Muscle of leg (tissue), 11 donors: ENCODE data around the gene RHOBTB1. TPM values are rescaled to one million over a fixed set of nuclear protein-coding genes. Genes with fewer than 3 reads are reported as not detected.

Source experiments
- DNase-seq: peaks from one replicate; pipeline ENCODE4 v3.0.0; 2013
- H3K27ac ChIP-seq: one replicate; pipeline ENCODE4 v1.5.1; 2013; ENCODE audit warnings: mild to moderate bottlenecking, low read length, control low read depth
- H3K27me3 ChIP-seq: one replicate; pipeline ENCODE4 v1.6.1; 2013; ENCODE audit warnings: low read length; ENCODE audit not compliant: control insufficient read depth, insufficient read depth
- H3K36me3 ChIP-seq: one replicate; pipeline ENCODE4 v1.6.1; 2013; ENCODE audit warnings: low read length; ENCODE audit not compliant: control insufficient read depth, insufficient read depth
- H3K4me1 ChIP-seq: one replicate; pipeline ENCODE4 v1.6.1; 2013; ENCODE audit warnings: low read length; ENCODE audit not compliant: control insufficient read depth, insufficient read depth
- H3K4me3 ChIP-seq: one replicate; pipeline ENCODE4 v1.5.1; 2013; ENCODE audit warnings: low read length, control low read depth
- H3K9me3 ChIP-seq: replicated peaks from 2 replicates; pipeline ENCODE4 v1.6.1; 2013; ENCODE audit warnings: low read depth, low read length; ENCODE audit not compliant: control insufficient read depth
- WGBS: methylation state at CpG from one replicate; pipeline ENCODE4 v1.1.5; 2013; ENCODE audit warnings: missing lambda C conversion rate; ENCODE audit not compliant: insufficient coverage; 5-methylcytosine and 5-hydroxymethylcytosine counted together
- polyA plus RNA-seq, 8 donors: library from polyadenylated mRNA; unstranded; fragments of 120-200 nt; gene quantifications; one replicate each; pipeline versions ENCODE4 v1.2.1 to v1.2.3, GENCODE V29; 2013; ENCODE audit warnings: inconsistent platforms in 1 of 8, low replicate concordance in 1 of 8; ENCODE audit not compliant: insufficient read length in 8 of 8, insufficient read depth in 1 of 8
- total RNA-seq: library from RNA; stranded (reverse); fragments of 120-200 nt; gene quantifications from one replicate; pipeline ENCODE4 v1.2.4, GENCODE V29; 2013

Gene RHOBTB1
- total and polyA plus RNA-seq, 9 donors: 18.0 to 31.9 (median 22.0) TPM

GRCh38 chr10:60930237-60930636 is 13.7 kb downstream of the RHOBTB1 start:
- Histone ChIP-seq H3K4me1 (no peaks in the 10 kb centered on the region), H3K27me3 (no peaks in the 10 kb centered on the region), H3K36me3 (no peaks in the 10 kb centered on the region), H3K9me3 (no peaks in the 10 kb centered on the region), H3K4me3 (no peak overlapping the region), H3K27ac (no peak overlapping the region)
- no CpG with 5 or more reads among the region's 3 CpGs for WGBS
- no peak for DNase-seq

GRCh38 chr10:60921633-60922032 is 22.4 kb downstream of the RHOBTB1 start:
- H3K36me3 ChIP-seq: peaks cover 3% of the 10 kb centered on the region
- 67% methylated on average over 1 of the region's 2 CpGs for WGBS
- H3K4me3 ChIP-seq: no peak overlapping the region
- no peak for DNase-seq
- no peaks in the 10 kb centered on the region for H3K27me3 ChIP-seq
- H3K9me3 ChIP-seq: no peaks in the 10 kb centered on the region
- H3K27ac ChIP-seq: no peak overlapping the region
- H3K4me1 ChIP-seq: peaks cover 3% of the 10 kb centered on the region

GRCh38 chr10:60920479-60920878 is 23.5 kb downstream of the RHOBTB1 start:
- no peak overlapping the region for H3K27ac ChIP-seq
- H3K4me1 ChIP-seq: peaks cover 3% of the 10 kb centered on the region
- 100% methylated on average over 1 of the region's 4 CpGs for WGBS
- no peak overlapping the region for H3K4me3 ChIP-seq
- H3K27me3 ChIP-seq: no peaks in the 10 kb centered on the region
- no peak for DNase-seq
- peaks cover 5% of the 10 kb centered on the region for H3K36me3 ChIP-seq
- H3K9me3 ChIP-seq: no peaks in the 10 kb centered on the region

GRCh38 chr10:60919551-60919950 is 24.4 kb downstream of the RHOBTB1 start:
- Histone ChIP-seq H3K4me3 (no peak overlapping the region), H3K27ac (no peak overlapping the region), H3K4me1 (peaks cover 6% of the 10 kb centered on the region), H3K36me3 (peaks cover 5% of the 10 kb centered on the region), H3K9me3 (no peaks in the 10 kb centered on the region), H3K27me3 (no peaks in the 10 kb centered on the region)
- WGBS: 80% methylated on average over 1 of the region's 2 CpGs
- DNase-seq: no peak

GRCh38 chr10:60917331-60918280 is 26.4 kb downstream of the RHOBTB1 start:
- 100% methylated on average over 1 of the region's 4 CpGs for WGBS
- Histone ChIP-seq H3K4me1 (peaks cover 8% of the 10 kb centered on the region), H3K9me3 (no peaks in the 10 kb centered on the region), H3K36me3 (peaks cover 5% of the 10 kb centered on the region), H3K27me3 (no peaks in the 10 kb centered on the region), H3K27ac (no peak overlapping the region), H3K4me3 (no peak overlapping the region)
- no peak for DNase-seq

- Histone ChIP-seq H3K4me3 (no peak overlapping the region), H3K36me3 (peaks cover 8% of the 10 kb centered on the region), H3K4me1 (peaks cover 4% of the 10 kb centered on the region), H3K27me3 (no peaks in the 10 kb centered on the region), H3K27ac (no peak overlapping the region), H3K9me3 (no peaks in the 10 kb centered on the region)
- 40% methylated on average over 2 of the region's 4 CpGs for WGBS
- no peak for DNase-seq
These were observed 28.0 kb downstream of the RHOBTB1 start for GRCh38 chr10:60916025-60916424.

GRCh38 chr10:60914690-60915141 is 29.3 kb downstream of the RHOBTB1 start:
- whole genome bisulfite sequencing: 20% methylated on average over 1 of the region's 1 CpG
- H3K36me3 ChIP-seq: peaks cover 14% of the 10 kb centered on the region
- H3K27me3 ChIP-seq: no peaks in the 10 kb centered on the region
- H3K4me3 ChIP-seq: no peak overlapping the region
- no peaks in the 10 kb centered on the region for H3K9me3 ChIP-seq
- peak overlapping the region; percentile 62 for H3K27ac ChIP-seq
- DNase-seq: peak; percentile 87
- peaks cover 6% of the 10 kb centered on the region for H3K4me1 ChIP-seq

- peaks cover 8% of the 10 kb centered on the region for H3K4me1 ChIP-seq
- H3K27me3 ChIP-seq: no peaks in the 10 kb centered on the region
- no peak for DNase-seq
- H3K4me3 ChIP-seq: no peak overlapping the region
- no peak overlapping the region for H3K27ac ChIP-seq
- H3K9me3 ChIP-seq: no peaks in the 10 kb centered on the region
- no CpG with 5 or more reads among the region's 3 CpGs for WGBS
- peaks cover 17% of the 10 kb centered on the region for H3K36me3 ChIP-seq
These were observed 30.3 kb downstream of the RHOBTB1 start for GRCh38 chr10:60913657-60914056.

GRCh38 chr10:60913071-60913470 is 30.9 kb downstream of the RHOBTB1 start:
- Histone ChIP-seq H3K27ac (no peak overlapping the region), H3K27me3 (no peaks in the 10 kb centered on the region), H3K9me3 (no peaks in the 10 kb centered on the region), H3K4me1 (peaks cover 9% of the 10 kb centered on the region), H3K4me3 (no peak overlapping the region), H3K36me3 (peaks cover 17% of the 10 kb centered on the region)
- WGBS: 72% methylated on average over 2 of the region's 4 CpGs
- no peak for DNase-seq

- H3K4me1 ChIP-seq: peaks cover 9% of the 10 kb centered on the region
- H3K27me3 ChIP-seq: no peaks in the 10 kb centered on the region
- H3K9me3 ChIP-seq: no peaks in the 10 kb centered on the region
- peaks cover 21% of the 10 kb centered on the region for H3K36me3 ChIP-seq
- DNase-seq: no peak
- H3K4me3 ChIP-seq: no peak overlapping the region
- 100% methylated on average over 2 of the region's 5 CpGs for WGBS
- H3K27ac ChIP-seq: no peak overlapping the region
These were observed 32.3 kb downstream of the RHOBTB1 start for GRCh38 chr10:60911715-60912114.
